ENCODE results near the gene FXN. TPM values are rescaled to one million over a fixed set of nuclear protein-coding genes. Genes with fewer than 3 reads are reported as not detected.

FXN gene
- polyA plus RNA-seq, 1 of the 3 experiments (the other 2 are of a cell fraction) = 15.7 TPM

DNA sequence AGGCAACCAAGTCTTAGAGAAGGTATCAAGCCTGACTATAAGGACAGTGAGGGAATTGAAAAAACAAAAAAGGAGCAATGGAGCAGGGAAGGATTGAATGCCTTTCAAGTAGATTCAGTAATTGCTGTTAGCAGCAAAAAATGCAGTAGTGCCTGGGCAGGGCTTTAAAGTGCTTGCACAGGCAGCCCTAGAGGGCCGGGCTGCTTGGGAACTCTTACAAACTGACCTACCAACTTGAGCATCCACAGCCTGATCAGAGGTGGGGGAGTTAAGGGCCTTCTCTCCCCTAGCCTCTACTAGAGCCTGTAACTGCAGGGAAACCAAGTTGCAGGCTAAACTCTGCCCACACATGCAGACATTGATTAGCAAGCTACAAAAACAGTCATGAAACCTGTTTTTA, 19.4 kb downstream of the FXN start:
- no peaks in the 10 kb centered on the region for H3K9me2 ChIP-seq
- POLR2A ChIA-PET = no interaction called here

GRCh38 chr9:69056191-69056815, 20.8 kb downstream of the FXN start:
- H3K9me2 ChIP-seq = no peaks in the 10 kb centered on the region
- no peak overlapping the region for H3K4me3 ChIP-seq (ENCODE audit: low read depth in 2 of 2, low read length in 1 of 2)
- no peaks in the 10 kb centered on the region for H3K9me3 ChIP-seq
- no peaks in the 10 kb centered on the region for H3K79me2 ChIP-seq (ENCODE audit: insufficient read depth)
- H3K27me3 ChIP-seq (ENCODE audit: insufficient read depth) = no peaks in the 10 kb centered on the region
- H3K36me3 ChIP-seq (replicated peaks in 1 of 2; ENCODE audit: control insufficient read depth in 1 of 2, insufficient read depth in 2 of 2, low read length in 1 of 2) = no peaks in the 10 kb centered on the region
- H4K20me1 ChIP-seq (ENCODE audit: insufficient read depth) = no peaks in the 10 kb centered on the region
- ChIA-PET POLR2A (no interaction called here), CTCF (interaction anchor here (0.7 to 14.2 kb wide), 6 partner anchors 12 to 137 kb away, joined by 3 to 241 read pairs (median 8); partner anchors contain the start of gene FXN)
- no peak overlapping the region for H3K27ac ChIP-seq (ENCODE audit: low read depth in 2 of 2, low read length in 1 of 2)
- no peak overlapping the region for H2AFZ ChIP-seq (ENCODE audit: low read depth)
- no peaks in the 10 kb centered on the region for H3K4me1 ChIP-seq (ENCODE audit: control insufficient read depth in 1 of 2, insufficient read depth in 2 of 2, low read depth in 1 of 2, low read length in 1 of 2)
- H3K9ac ChIP-seq = no peak overlapping the region
- no peak for DNase-seq
- no peak overlapping the region for H3K4me2 ChIP-seq
- no peak for TF ChIP-seq FOXJ3 (CRISPR knock-in tag; IDR thresholded peaks at IDR 0.05)
- TF ChIP-seq, protein P1, sequence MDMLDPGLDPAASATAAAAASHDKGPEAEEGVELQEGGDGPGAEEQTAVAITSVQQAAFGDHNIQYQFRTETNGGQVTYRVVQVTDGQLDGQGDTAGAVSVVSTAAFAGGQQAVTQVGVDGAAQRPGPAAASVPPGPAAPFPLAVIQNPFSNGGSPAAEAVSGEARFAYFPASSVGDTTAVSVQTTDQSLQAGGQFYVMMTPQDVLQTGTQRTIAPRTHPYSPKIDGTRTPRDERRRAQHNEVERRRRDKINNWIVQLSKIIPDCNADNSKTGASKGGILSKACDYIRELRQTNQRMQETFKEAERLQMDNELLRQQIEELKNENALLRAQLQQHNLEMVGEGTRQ (IDR thresholded peaks at IDR 0.05; ENCODE audit: borderline replicate concordance, low read depth, low read length) = no peak
- TF ChIP-seq SMC3 (IDR thresholded peaks at IDR 0.05; ENCODE audit: low read depth, low read length) = no peak
- TF ChIP-seq EP300 (IDR thresholded peaks at IDR 0.05; ENCODE audit: borderline replicate concordance in 1 of 2, low read depth in 1 of 2, low read length in 1 of 2) = no peak
- TF ChIP-seq JUND (IDR thresholded peaks at IDR 0.05) = no peak
- TF ChIP-seq RCOR1 (IDR thresholded peaks at IDR 0.05; ENCODE audit: low read length) = no peak
- TF ChIP-seq NFIC (IDR thresholded peaks at IDR 0.05; ENCODE audit: borderline replicate concordance) = no peak
- no peak for TF ChIP-seq RFX5 (IDR thresholded peaks at IDR 0.05; ENCODE audit: low read length)
- no peak for TF ChIP-seq RXRA (IDR thresholded peaks at IDR 0.05; ENCODE audit: borderline replicate concordance, low read depth)
- no peak for TF ChIP-seq CHD2 (IDR thresholded peaks at IDR 0.05; ENCODE audit: low read length, partially characterized antibody)
- TF ChIP-seq ZBTB33 (IDR thresholded peaks at IDR 0.05; ENCODE audit: borderline replicate concordance, low read depth) = no peak
- no peak for TF ChIP-seq MXI1 (IDR thresholded peaks at IDR 0.05; ENCODE audit: low read depth, low read length)
- TF ChIP-seq TAF1 (IDR thresholded peaks at IDR 0.05; ENCODE audit: borderline replicate concordance, low read depth, low read length) = no peak
- H3F3A ChIP-seq (replicated peaks; ENCODE audit: insufficient read depth) = no peaks in the 10 kb centered on the region
- 91% methylated on average over 3 of the region's 4 CpGs for WGBS (ENCODE audit: low lambda C conversion rate)

More for the DNA sequence above, 19.4 kb downstream of the FXN start:
- no peak overlapping the region for H3K9ac ChIP-seq
- H3K4me3 ChIP-seq (ENCODE audit: low read depth in 2 of 2, low read length in 1 of 2) = no peak overlapping the region
- H3F3A ChIP-seq (replicated peaks; ENCODE audit: insufficient read depth) = no peaks in the 10 kb centered on the region
- no peak overlapping the region for H3K27ac ChIP-seq (ENCODE audit: low read depth in 2 of 2, low read length in 1 of 2)
- H3K4me2 ChIP-seq = no peak overlapping the region
- H3K27me3 ChIP-seq (ENCODE audit: insufficient read depth) = no peaks in the 10 kb centered on the region
- no peak overlapping the region for H2AFZ ChIP-seq (ENCODE audit: low read depth)
- H3K4me1 ChIP-seq (ENCODE audit: control insufficient read depth in 1 of 2, insufficient read depth in 2 of 2, low read depth in 1 of 2, low read length in 1 of 2) = no peaks in the 10 kb centered on the region
- no peak for TF ChIP-seq GABPA (IDR thresholded peaks at IDR 0.05; ENCODE audit: low read depth)
- TF ChIP-seq RFX5 (IDR thresholded peaks at IDR 0.05; ENCODE audit: low read length) = no peak
- TF ChIP-seq FOSL2 (IDR thresholded peaks at IDR 0.05; ENCODE audit: borderline replicate concordance, low read depth) = no peak
- no peak for TF ChIP-seq CHD2 (IDR thresholded peaks at IDR 0.05; ENCODE audit: low read length, partially characterized antibody)
- TF ChIP-seq SIN3A (IDR thresholded peaks at IDR 0.05; ENCODE audit: borderline replicate concordance, low read depth, low read length) = no peak
- no peak for TF ChIP-seq RXRA (IDR thresholded peaks at IDR 0.05; ENCODE audit: borderline replicate concordance, low read depth)
- no peak for TF ChIP-seq TCF12 (IDR thresholded peaks at IDR 0.05)
- TF ChIP-seq, protein P2, sequence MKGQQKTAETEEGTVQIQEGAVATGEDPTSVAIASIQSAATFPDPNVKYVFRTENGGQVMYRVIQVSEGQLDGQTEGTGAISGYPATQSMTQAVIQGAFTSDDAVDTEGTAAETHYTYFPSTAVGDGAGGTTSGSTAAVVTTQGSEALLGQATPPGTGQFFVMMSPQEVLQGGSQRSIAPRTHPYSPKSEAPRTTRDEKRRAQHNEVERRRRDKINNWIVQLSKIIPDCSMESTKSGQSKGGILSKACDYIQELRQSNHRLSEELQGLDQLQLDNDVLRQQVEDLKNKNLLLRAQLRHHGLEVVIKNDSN (IDR thresholded peaks at IDR 0.05; ENCODE audit: borderline replicate concordance, low read depth) = no peak
- no peak for TF ChIP-seq RAD21 (IDR thresholded peaks at IDR 0.05; ENCODE audit: low read length)
- TF ChIP-seq MXI1 (IDR thresholded peaks at IDR 0.05; ENCODE audit: low read depth, low read length) = no peak
- no peak for TF ChIP-seq MEF2A (IDR thresholded peaks at IDR 0.05; ENCODE audit: borderline replicate concordance, low read depth)
- TF ChIP-seq, protein P3, sequence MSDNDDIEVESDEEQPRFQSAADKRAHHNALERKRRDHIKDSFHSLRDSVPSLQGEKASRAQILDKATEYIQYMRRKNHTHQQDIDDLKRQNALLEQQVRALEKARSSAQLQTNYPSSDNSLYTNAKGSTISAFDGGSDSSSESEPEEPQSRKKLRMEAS (IDR thresholded peaks at IDR 0.05; ENCODE audit: low read depth) = no peak
- no peak for TF ChIP-seq SMC3 (IDR thresholded peaks at IDR 0.05; ENCODE audit: low read depth, low read length)
- no peak for TF ChIP-seq GATA2 (CRISPR knock-in tag; IDR thresholded peaks at IDR 0.05)
- TF ChIP-seq TEAD4 (IDR thresholded peaks at IDR 0.05; ENCODE audit: borderline replicate concordance, insufficient read depth) = no peak
- TF ChIP-seq, protein P4, sequence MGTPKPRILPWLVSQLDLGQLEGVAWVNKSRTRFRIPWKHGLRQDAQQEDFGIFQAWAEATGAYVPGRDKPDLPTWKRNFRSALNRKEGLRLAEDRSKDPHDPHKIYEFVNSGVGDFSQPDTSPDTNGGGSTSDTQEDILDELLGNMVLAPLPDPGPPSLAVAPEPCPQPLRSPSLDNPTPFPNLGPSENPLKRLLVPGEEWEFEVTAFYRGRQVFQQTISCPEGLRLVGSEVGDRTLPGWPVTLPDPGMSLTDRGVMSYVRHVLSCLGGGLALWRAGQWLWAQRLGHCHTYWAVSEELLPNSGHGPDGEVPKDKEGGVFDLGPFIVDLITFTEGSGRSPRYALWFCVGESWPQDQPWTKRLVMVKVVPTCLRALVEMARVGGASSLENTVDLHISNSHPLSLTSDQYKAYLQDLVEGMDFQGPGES (IDR thresholded peaks at IDR 0.05; ENCODE audit: low read depth, low read length) = no peak
- TF ChIP-seq RCOR1 (IDR thresholded peaks at IDR 0.05; ENCODE audit: low read length) = no peak
- TF ChIP-seq ELF1 (IDR thresholded peaks at IDR 0.05) = no peak
- no peak for TF ChIP-seq POLR2AphosphoS5 (IDR thresholded peaks at IDR 0.05; ENCODE audit: low read depth, low read length)
- H4K20me1 ChIP-seq (ENCODE audit: insufficient read depth) = no peaks in the 10 kb centered on the region
- 100% methylated on average over 1 of the region's 1 CpG for WGBS (ENCODE audit: low lambda C conversion rate)
- no peaks in the 10 kb centered on the region for H3K79me2 ChIP-seq (ENCODE audit: insufficient read depth)
- DNase-seq = no peak
- H3K36me3 ChIP-seq (replicated peaks in 1 of 2; ENCODE audit: control insufficient read depth in 1 of 2, insufficient read depth in 2 of 2, low read length in 1 of 2) = peaks cover 0 to 1% of the 10 kb centered on the region in 2 experiments
- H3K9me3 ChIP-seq = no peaks in the 10 kb centered on the region
- CTCF ChIA-PET = interaction anchor here (0.6 to 14.2 kb wide), 19 partner anchors 10 to 150 kb away, joined by 3 to 241 read pairs (median 8); partner anchors contain the start of gene FXN
